NT2/D1 (cell line): Measurements from ENCODE around the gene SYNPO2.

Experiments used
- SUZ12 ChIP-seq: IDR thresholded peaks from 2 replicates; pipeline ENCODE4 v1.6.1; 2011; ENCODE audit not compliant: insufficient read length, insufficient read depth; ENCODE audit errors: extremely low read depth
- ZNF274 ChIP-seq: IDR thresholded peaks from 2 replicates; pipeline ENCODE4 v1.6.1; 2011; ENCODE audit warnings: mild to moderate bottlenecking, low read depth, low read length

DNA sequence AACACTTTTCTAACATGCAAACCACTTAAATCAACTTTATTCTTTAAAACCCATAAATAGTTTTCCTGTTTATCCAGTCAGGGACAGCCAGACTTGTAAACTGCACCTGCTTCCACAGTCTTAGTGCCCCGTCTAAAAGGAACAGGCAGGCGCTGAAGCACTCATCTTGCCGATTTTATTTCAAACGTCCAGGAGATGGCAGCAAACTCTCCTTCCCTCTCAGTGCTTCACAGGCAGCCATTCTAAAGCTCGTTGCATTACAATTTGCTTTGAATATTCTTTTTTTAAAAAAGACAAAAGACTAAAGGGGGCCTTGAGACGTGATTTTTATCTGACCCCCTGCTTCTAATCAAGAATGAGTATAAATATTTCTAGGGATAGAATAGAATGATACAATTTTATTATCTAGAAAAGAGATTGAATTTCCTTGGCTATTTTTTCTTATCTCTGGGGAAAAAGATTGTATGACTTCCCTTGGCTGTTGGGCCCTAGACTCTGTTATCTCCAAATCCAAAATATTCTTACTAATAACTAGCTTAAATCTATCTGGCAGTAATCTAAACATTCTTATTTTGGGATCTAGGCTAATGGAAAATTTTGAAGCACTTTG lies 153.4 kb downstream of the SYNPO2 start:
- no peak for TF ChIP-seq ZNF274
- no peak for TF ChIP-seq SUZ12
